ACC112 (cell line): ENCODE data around the gene PIK3IP1.

Source experiments
- H2AFZ ChIP-seq: fragments of 200-600 bp; sonication (generic); one replicate; pipeline ENCODE4 v1.6.0; 2017; ENCODE audit warnings: antibody characterized with exemption, low read length; ENCODE audit not compliant: unreplicated experiment
- H3K27ac ChIP-seq: fragments of 200-600 bp; sonication (generic); 2 replicates; pipeline ENCODE4 v1.5.1; 2014; ENCODE audit warnings: low read depth, mild to moderate bottlenecking, antibody characterized with exemption, low read length, moderate library complexity
- H3K27me3 ChIP-seq: fragments of 200-600 bp; sonication (generic); 2 replicates; pipeline ENCODE4 v1.6.1; 2014; ENCODE audit warnings: mild to moderate bottlenecking, antibody characterized with exemption, low read length, moderate library complexity, mixed read lengths; ENCODE audit not compliant: insufficient read depth
- H3K36me3 ChIP-seq: fragments of 200-600 bp; sonication (generic); 2 replicates; pipeline ENCODE4 v1.6.1; 2016; ENCODE audit warnings: mild to moderate bottlenecking, antibody characterized with exemption, low read length, moderate library complexity, mixed read lengths; ENCODE audit not compliant: insufficient read depth
- H3K4me1 ChIP-seq: fragments of 200-600 bp; sonication (generic); one replicate; pipeline ENCODE4 v1.6.1; 2016; ENCODE audit warnings: low read length, mixed read lengths; ENCODE audit not compliant: insufficient read depth, unreplicated experiment, control insufficient read depth
- H3K4me3 ChIP-seq: fragments of 200-600 bp; sonication (generic); 2 replicates; pipeline ENCODE4 v1.5.1; 2014; ENCODE audit warnings: mild to moderate bottlenecking, low read depth, low read length
- H3K79me2 ChIP-seq: fragments of 200-600 bp; sonication (generic); one replicate; pipeline ENCODE4 v1.6.0; 2016; ENCODE audit warnings: low read length; ENCODE audit not compliant: control insufficient read depth, unreplicated experiment, insufficient read depth

Gene PIK3IP1

GRCh38 chr22:31305194-31305593, 12.9 kb upstream of the PIK3IP1 start:
- Histone ChIP-seq H3K27me3 (no peaks in the 10 kb centered on the region), H3K4me3 (no peak overlapping the region), H3K4me1 (no peaks in the 10 kb centered on the region), H3K36me3 (no peaks in the 10 kb centered on the region), H2AFZ (no peak overlapping the region), H3K79me2 (no peaks in the 10 kb centered on the region), H3K27ac (no peak overlapping the region)

GRCh38 chr22:31302537-31302936, 10.2 kb upstream of the PIK3IP1 start:
- H2AFZ ChIP-seq, result no peak overlapping the region
- H3K4me3 ChIP-seq, result no peak overlapping the region
- H3K27me3 ChIP-seq, result no peaks in the 10 kb centered on the region
- H3K4me1 ChIP-seq, result no peaks in the 10 kb centered on the region
- H3K79me2 ChIP-seq, result no peaks in the 10 kb centered on the region
- no peaks in the 10 kb centered on the region for H3K36me3 ChIP-seq
- no peak overlapping the region for H3K27ac ChIP-seq

GRCh38 chr22:31302006-31302405, 9.7 kb upstream of the PIK3IP1 start:
- Histone ChIP-seq H3K4me1 (peaks cover 1% of the 10 kb centered on the region), H3K36me3 (no peaks in the 10 kb centered on the region), H3K27me3 (no peaks in the 10 kb centered on the region)

GRCh38 chr22:31300896-31301295, 8.6 kb upstream of the PIK3IP1 start:
- Histone ChIP-seq H3K79me2 (no peaks in the 10 kb centered on the region), H2AFZ (no peak overlapping the region), H3K27me3 (no peaks in the 10 kb centered on the region), H3K27ac (no peak overlapping the region), H3K36me3 (no peaks in the 10 kb centered on the region), H3K4me3 (no peak overlapping the region), H3K4me1 (peaks cover 11% of the 10 kb centered on the region)

More at GRCh38 chr22:31302006-31302405, 9.7 kb upstream of the PIK3IP1 start:
- Histone ChIP-seq H3K4me3 (no peak overlapping the region), H2AFZ (no peak overlapping the region), H3K79me2 (no peaks in the 10 kb centered on the region), H3K27ac (no peak overlapping the region)

- H3K27me3 ChIP-seq, result no peaks in the 10 kb centered on the region
- H3K4me1 ChIP-seq, result peaks cover 23% of the 10 kb centered on the region
- peak overlapping the region; percentile 30 for H3K4me3 ChIP-seq
- peak overlapping the region; percentile 81 for H3K27ac ChIP-seq
- no peaks in the 10 kb centered on the region for H3K79me2 ChIP-seq
- peak overlapping the region; percentile 55 for H2AFZ ChIP-seq
- no peaks in the 10 kb centered on the region for H3K36me3 ChIP-seq
These were observed 3.8 kb upstream of the PIK3IP1 start for GRCh38 chr22:31295831-31296657.

GRCh38 chr22:31295360-31295759, 3.1 kb upstream of the PIK3IP1 start:
- peaks cover 23% of the 10 kb centered on the region for H3K4me1 ChIP-seq

GRCh38 chr22:31291481-31292235, 630 bp downstream of the PIK3IP1 start:
- Histone ChIP-seq H3K27ac (peak overlapping the region; percentile 27; the same call in 1 of the 2 replicates), H2AFZ (no peak overlapping the region), H3K79me2 (no peaks in the 10 kb centered on the region), H3K36me3 (no peaks in the 10 kb centered on the region), H3K27me3 (no peaks in the 10 kb centered on the region), H3K4me3 (peak overlapping the region; percentile 76), H3K4me1 (peaks cover 18% of the 10 kb centered on the region)

More at GRCh38 chr22:31295360-31295759, 3.1 kb upstream of the PIK3IP1 start:
- no peaks in the 10 kb centered on the region for H3K36me3 ChIP-seq
- H3K4me3 ChIP-seq, result 0 out of 2 replicates have a peak overlapping the region, but pooled peaks have one; percentile 29
- peak overlapping the region; percentile 55 for H2AFZ ChIP-seq
- H3K27me3 ChIP-seq, result no peaks in the 10 kb centered on the region
- H3K27ac ChIP-seq, result peak overlapping the region; percentile 81
- no peaks in the 10 kb centered on the region for H3K79me2 ChIP-seq

- peak overlapping the region; percentile 76 for H3K4me3 ChIP-seq
- peak overlapping the region; percentile 47; the same call in 1 of the 2 replicates for H3K27ac ChIP-seq
- H3K4me1 ChIP-seq, result peaks cover 10% of the 10 kb centered on the region
- H3K36me3 ChIP-seq, result no peaks in the 10 kb centered on the region
- H2AFZ ChIP-seq, result no peak overlapping the region
- H3K79me2 ChIP-seq, result no peaks in the 10 kb centered on the region
- no peaks in the 10 kb centered on the region for H3K27me3 ChIP-seq
These were observed 1.5 kb downstream of the PIK3IP1 start for GRCh38 chr22:31290494-31291471.

GRCh38 chr22:31289344-31289743, 2.9 kb downstream of the PIK3IP1 start:
- Histone ChIP-seq H3K36me3 (no peaks in the 10 kb centered on the region), H3K79me2 (no peaks in the 10 kb centered on the region)

More at GRCh38 chr22:31289344-31289743, 2.9 kb downstream of the PIK3IP1 start:
- Histone ChIP-seq H3K27ac (no peak overlapping the region), H3K27me3 (no peaks in the 10 kb centered on the region), H2AFZ (no peak overlapping the region), H3K4me3 (no peak overlapping the region), H3K4me1 (peaks cover 4% of the 10 kb centered on the region)
